Neural cell (in vitro differentiated cells): ENCODE results near the gene PFDN2. TPM values are rescaled to one million over a fixed set of nuclear protein-coding genes. Genes with fewer than 3 reads are reported as not detected.
"Not testable (repeated sequence)": the region's sequence is repeated elsewhere in the genome, so short reads cannot be mapped to it uniquely, and the experiment has no call there.

ENCODE experiments used
- H2AFZ ChIP-seq: fragments of 200-600, 300-800 bp; sonication (generic), shearing (Covaris generic); 2 replicates; pipeline ENCODE4 v1.6.0; 2014; ENCODE audit warnings: low read depth, mild to moderate bottlenecking, antibody characterized with exemption, low read length, moderate library complexity
- H3F3A ChIP-seq: fragments of 200-600 bp; shearing (Covaris generic); 2 replicates; pipeline ENCODE4 v1.6.1; 2016; ENCODE audit warnings: mild to moderate bottlenecking, moderate library complexity, mixed read lengths, antibody characterized with exemption, low read length; ENCODE audit not compliant: insufficient read depth, poor library complexity, severe bottlenecking
- H3K27ac ChIP-seq: fragments of 200-600, 300-800 bp; sonication (generic), shearing (Covaris generic); 2 replicates; pipeline ENCODE4 v1.5.1; 2014; ENCODE audit warnings: mild to moderate bottlenecking, low read length, moderate library complexity
- H3K27me3 ChIP-seq: fragments of 300-800, 200-600 bp; sonication (generic), shearing (Covaris generic); 2 replicates; pipeline ENCODE4 v1.6.0; 2014; ENCODE audit warnings: mild to moderate bottlenecking, low read depth, low read length, moderate library complexity; ENCODE audit not compliant: insufficient read depth
- H3K36me3 ChIP-seq: fragments of 300-800, 200-600 bp; sonication (generic), shearing (Covaris generic); 2 replicates; pipeline ENCODE4 v1.5.1; 2014; ENCODE audit warnings: mild to moderate bottlenecking, antibody characterized with exemption, low read length, moderate library complexity; ENCODE audit not compliant: insufficient read depth
- H3K4me2 ChIP-seq: fragments of 300-800, 200-600 bp; sonication (generic), shearing (Covaris generic); 2 replicates; pipeline ENCODE4 v1.6.0; 2014; ENCODE audit warnings: mild to moderate bottlenecking, low read length
- H3K4me3 ChIP-seq: fragments of 300-800, 200-600 bp; sonication (generic), shearing (Covaris generic); 2 replicates; pipeline ENCODE4 v1.5.1; 2014; ENCODE audit warnings: mild to moderate bottlenecking, low read length, moderate library complexity
- H3K79me2 ChIP-seq: fragments of 200-600 bp; shearing (Covaris generic); replicated peaks from 2 replicates; pipeline ENCODE4 v1.6.0; 2014; ENCODE audit warnings: mild to moderate bottlenecking, low read length, moderate library complexity; ENCODE audit not compliant: insufficient read depth
- H3K9ac ChIP-seq: fragments of 300-800, 200-600 bp; sonication (generic), shearing (Covaris generic); 2 replicates; pipeline ENCODE4 v1.6.1; 2016; ENCODE audit warnings: mild to moderate bottlenecking, low read length, mixed read lengths
- H3K9me2 ChIP-seq: fragments of 200-600 bp; shearing (Covaris generic); 2 replicates; pipeline ENCODE4 v1.6.1; 2016; ENCODE audit warnings: mild to moderate bottlenecking, low read length, mixed read lengths; ENCODE audit not compliant: insufficient read depth
- H3K9me3 ChIP-seq: fragments of 200-600, 300-800 bp; sonication (generic), shearing (Covaris generic); 2 replicates; pipeline ENCODE4 v1.6.1; 2016; ENCODE audit warnings: mild to moderate bottlenecking, mixed run types, low read length, moderate library complexity, mixed read lengths
- H4K20me1 ChIP-seq: fragments of 200-600 bp; shearing (Covaris generic); 2 replicates; pipeline ENCODE4 v1.6.1; 2016; ENCODE audit warnings: mild to moderate bottlenecking, mixed run types; ENCODE audit not compliant: insufficient read depth
- CTCF ChIP-seq: fragments of 450-650 bp; IDR thresholded peaks from 2 replicates; pipeline ENCODE4 v1.5.1; 2014; ENCODE audit warnings: antibody characterized with exemption, mild to moderate bottlenecking, moderate library complexity; ENCODE audit not compliant: poor library complexity, severe bottlenecking
- EP300 ChIP-seq: fragments of 450-650 bp; conservative IDR thresholded peaks from 2 replicates; pipeline ENCODE4 v1.6.1; 2014; ENCODE audit warnings: antibody characterized with exemption, mild to moderate bottlenecking, moderate library complexity; ENCODE audit not compliant: poor library complexity, severe bottlenecking
- EZH2 ChIP-seq: fragments of 200-600, 300-800 bp; shearing (Covaris generic), sonication (generic); IDR thresholded peaks from 2 replicates; pipeline ENCODE4 v1.6.1; 2014; ENCODE audit warnings: antibody characterized with exemption, low read length, borderline replicate concordance, mild to moderate bottlenecking; ENCODE audit not compliant: insufficient read depth, poor library complexity, severe bottlenecking
- MXI1 ChIP-seq: fragments of 450-650 bp; conservative IDR thresholded peaks from 2 replicates; pipeline ENCODE4 v1.6.1; 2014; ENCODE audit warnings: antibody characterized with exemption, mild to moderate bottlenecking; ENCODE audit not compliant: poor library complexity, severe bottlenecking
- POLR2AphosphoS5 ChIP-seq: IDR thresholded peaks from 2 replicates; pipeline ENCODE4 v1.6.1; 2012
- RAD21 ChIP-seq: fragments of 450-650 bp; conservative IDR thresholded peaks from 2 replicates; pipeline ENCODE4 v1.6.1; 2014; ENCODE audit warnings: antibody characterized with exemption, mild to moderate bottlenecking, moderate library complexity
- REST ChIP-seq: IDR thresholded peaks from 2 replicates; pipeline ENCODE4 v1.6.1; 2012; ENCODE audit warnings: borderline replicate concordance
- SMC3 ChIP-seq: fragments of 450-650 bp; conservative IDR thresholded peaks from 2 replicates; pipeline ENCODE4 v1.6.1; 2014; ENCODE audit warnings: antibody characterized with exemption, mild to moderate bottlenecking, moderate library complexity; ENCODE audit not compliant: poor library complexity
- TAF1 ChIP-seq: IDR thresholded peaks from 2 replicates; pipeline ENCODE4 v1.6.1; 2012; ENCODE audit warnings: low read depth
- polyA plus RNA-seq: library from polyadenylated mRNA; depleted of rRNA; stranded (reverse); fragments of >200 nt; gene quantifications from 2 replicates; pipeline ENCODE4 v1.2.3, GENCODE V29; 2014

The PFDN2 gene
- polyA plus RNA-seq, 1 donor from 2014 or later, result 193 TPM

DNA sequence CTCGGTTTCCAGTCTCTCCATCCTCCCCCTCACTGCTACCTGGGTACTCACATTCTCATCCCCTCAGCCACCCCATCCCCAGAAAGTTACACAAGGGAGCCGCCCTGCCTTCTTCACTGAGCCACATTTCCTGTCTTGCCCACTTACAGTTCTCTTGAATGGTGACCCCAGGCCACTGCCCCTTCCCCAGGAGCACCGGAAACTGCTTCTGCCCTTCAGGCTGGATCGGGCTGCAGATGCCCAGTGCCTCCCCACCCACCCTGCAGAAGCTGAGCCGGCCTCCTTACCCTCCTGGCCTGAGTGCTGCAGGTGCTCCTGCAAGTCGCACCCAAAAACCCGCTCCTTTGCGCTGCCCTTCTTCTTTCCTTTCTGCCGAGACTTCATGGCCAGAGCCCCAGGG is 48.6 kb downstream of the PFDN2 start:
- Histone ChIP-seq H3K27ac (no peak overlapping the region), H3F3A (no peaks in the 10 kb centered on the region), H3K4me3 (no peak overlapping the region), H3K4me2 (no peak overlapping the region), H3K79me2 (no peaks in the 10 kb centered on the region), H4K20me1 (no peaks in the 10 kb centered on the region), H3K9me3 (no peaks in the 10 kb centered on the region), H3K36me3 (no peaks in the 10 kb centered on the region), H2AFZ (no peak overlapping the region), H3K9me2 (no peaks in the 10 kb centered on the region), H3K27me3 (no peaks in the 10 kb centered on the region), H3K9ac (no peak overlapping the region)
- TF ChIP-seq RAD21 (no peak), POLR2AphosphoS5 (no peak), TAF1 (no peak), CTCF (no peak), MXI1 (no peak), SMC3 (no peak), EZH2 (no peak)

- Histone ChIP-seq H2AFZ (no peak overlapping the region), H3F3A (no peaks in the 10 kb centered on the region), H3K9ac (no peak overlapping the region), H3K9me3 (no peaks in the 10 kb centered on the region), H4K20me1 (no peaks in the 10 kb centered on the region), H3K79me2 (no peaks in the 10 kb centered on the region), H3K36me3 (no peaks in the 10 kb centered on the region), H3K9me2 (no peaks in the 10 kb centered on the region), H3K4me2 (no peak overlapping the region), H3K4me3 (no peak overlapping the region), H3K27ac (no peak overlapping the region), H3K27me3 (no peaks in the 10 kb centered on the region)
- no peak for TF ChIP-seq EZH2
- no peak for TF ChIP-seq TAF1
- TF ChIP-seq RAD21, result no peak
These were observed 49.3 kb downstream of the PFDN2 start for GRCh38 chr1:161068306-161069234.

DNA sequence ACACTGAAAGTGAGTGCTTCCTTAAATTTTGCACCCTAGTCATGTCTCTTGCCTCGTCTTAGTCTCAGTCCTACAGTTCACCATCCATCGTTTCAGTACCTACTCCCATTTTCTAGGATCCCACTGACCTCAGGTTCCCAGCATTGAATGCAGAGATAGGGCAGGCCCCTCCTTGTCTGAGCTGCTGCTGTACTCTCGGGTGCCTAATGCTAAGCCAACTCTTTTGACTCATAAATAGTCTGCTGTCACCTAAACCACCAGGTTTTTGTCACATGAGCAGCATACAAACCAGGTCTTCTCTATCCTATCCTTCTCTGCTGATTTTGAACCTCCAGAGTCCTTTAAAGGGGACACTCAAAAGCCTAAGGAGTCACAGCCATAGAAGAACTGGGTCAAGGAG is 51.1 kb downstream of the PFDN2 start:
- H3K4me2 ChIP-seq, result no peak overlapping the region
- H4K20me1 ChIP-seq, result no peaks in the 10 kb centered on the region
- no peak overlapping the region for H3K9ac ChIP-seq
- H3K27ac ChIP-seq, result no peak overlapping the region
- no peak overlapping the region for H3K4me3 ChIP-seq
- H3F3A ChIP-seq, result no peaks in the 10 kb centered on the region
- no peaks in the 10 kb centered on the region for H3K27me3 ChIP-seq
- TF ChIP-seq CTCF, result no peak
- TF ChIP-seq EZH2, result no peak
- TF ChIP-seq POLR2AphosphoS5, result no peak
- no peak for TF ChIP-seq SMC3
- TF ChIP-seq EP300, result no peak
- no peak for TF ChIP-seq RAD21
- no peak for TF ChIP-seq REST
- TF ChIP-seq MXI1, result no peak
- TF ChIP-seq TAF1, result no peak
- no peaks in the 10 kb centered on the region for H3K36me3 ChIP-seq
- no peaks in the 10 kb centered on the region for H3K9me2 ChIP-seq
- H2AFZ ChIP-seq, result no peak overlapping the region
- no peaks in the 10 kb centered on the region for H3K79me2 ChIP-seq
- no peaks in the 10 kb centered on the region for H3K9me3 ChIP-seq

DNA sequence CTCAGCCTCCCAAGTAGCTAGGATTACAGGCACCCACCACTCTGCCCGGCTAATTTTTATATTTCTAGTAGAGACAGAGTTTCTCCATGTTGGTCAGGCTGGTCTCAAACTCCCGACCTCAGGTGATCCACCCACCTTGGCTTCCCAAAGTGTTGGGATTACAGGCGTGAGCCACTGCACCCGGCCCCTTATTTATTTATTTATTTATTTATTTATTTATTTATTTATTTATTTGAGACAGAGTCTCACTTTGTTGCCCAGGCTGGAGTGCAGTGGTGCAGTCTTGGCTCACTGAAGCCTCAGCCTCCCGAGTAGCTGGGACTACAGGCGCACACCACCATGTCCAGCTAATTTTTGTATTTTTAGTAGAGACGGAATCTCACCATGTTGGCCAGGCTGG is 52.2 kb downstream of the PFDN2 start:
- H3K4me3 ChIP-seq, H3F3A ChIP-seq, H4K20me1 ChIP-seq, H3K9ac ChIP-seq, H3K4me2 ChIP-seq, H3K27me3 ChIP-seq, H2AFZ ChIP-seq, H3K9me3 ChIP-seq, H3K36me3 ChIP-seq, H3K27ac ChIP-seq, H3K79me2 ChIP-seq, H3K9me2 ChIP-seq: not testable (repeated sequence)
